HCT116 (cell line): Measurements from ENCODE around the gene SEC24D. TPM values are rescaled to one million over a fixed set of nuclear protein-coding genes. Genes with fewer than 3 reads are reported as not detected.

Source experiments
- ATAC-seq: fragments of 200-7000 bp; cut with Tn5 transposase; 2 replicates; pipeline ENCODE4 v1.9.1; 2020; ENCODE audit warnings: mild to moderate bottlenecking, moderate library complexity
- BruUV-seq: library from RNA; stranded (reverse); fragments of 400-500 nt; replicated peaks from 2 replicates; lab custom pipeline; 2021; lab: Mats Ljungman, UMichigan
- CTCF ChIA-PET: fragments of 300-600 bp; sonication (Branson Sonifier 250); formaldehyde crosslinking; loops from one replicate; lab custom pipeline; 2021; ENCODE audit warnings: antibody characterized with exemption; lab: Charles Lee
- POLR2A ChIA-PET: fragments of 300-600, 350-600 bp; sonication (Branson Sonifier 250); formaldehyde crosslinking; loops from one replicate; lab custom pipeline; 2021; ENCODE audit warnings: antibody characterized with exemption; lab: Charles Lee
- RAD21 ChIA-PET, 2 experiments: fragments of 300-600 bp; sonication (Branson Sonifier 250); formaldehyde crosslinking; loops; one replicate each; lab custom pipeline; 2023; ENCODE audit warnings: low total read pairs in 2 of 2; ENCODE audit not compliant: uncharacterized antibody in 2 of 2, unreplicated experiment in 2 of 2, low non-redundant PET in 1 of 2; lab: Charles Lee
- DNase-seq: peaks from one replicate; pipeline ENCODE4 v3.0.0-alpha.2; 2010; ENCODE audit warnings: low read depth, low spot score
- H2AFZ ChIP-seq: fragments of 200-600 bp; shearing (Covaris generic), sonication (generic); 2 replicates; pipeline ENCODE4 v1.6.1; 2017; ENCODE audit warnings: low read depth, mixed run types, mixed read lengths, antibody characterized with exemption, low read length; ENCODE audit not compliant: poor library complexity, severe bottlenecking
- H3K27ac ChIP-seq: 2 replicates; pipeline ENCODE4 v1.5.1; 2012; ENCODE audit warnings: low read depth, low read length
- H3K27me3 ChIP-seq: fragments of 200-600 bp; sonication (generic); 2 replicates; pipeline ENCODE4 v1.6.1; 2016; ENCODE audit warnings: mixed run types, low read length, mixed read lengths; ENCODE audit not compliant: insufficient read depth
- H3K36me3 ChIP-seq, 2 experiments: fragments of 200-500 bp in 1 of 2; fragments of 200-600 bp in 1 of 2; sonication (Bioruptor generic) in 1 of 2; sonication (generic) in 1 of 2; 2 replicates each; pipeline versions ENCODE4 v1.5.1 to v1.6.1; 2014 to 2016; ENCODE audit warnings: low read length in 2 of 2, inconsistent platforms in 1 of 2, mixed read lengths in 1 of 2, mixed run types in 1 of 2; ENCODE audit not compliant: insufficient read depth in 2 of 2, control insufficient read depth in 1 of 2
- H3K4me1 ChIP-seq, 2 experiments: fragments of 200-600 bp in 1 of 2; sonication (generic) in 1 of 2; 2 replicates each; pipeline versions ENCODE4 v1.5.1 to v1.6.1; 2012 to 2017; ENCODE audit warnings: low read length in 2 of 2, inconsistent platforms in 1 of 2, mild to moderate bottlenecking in 1 of 2, mixed read lengths in 1 of 2, mixed run types in 1 of 2, moderate library complexity in 1 of 2; ENCODE audit not compliant: insufficient read depth in 2 of 2, control insufficient read depth in 1 of 2
- H3K4me2 ChIP-seq: fragments of 200-600 bp; sonication (generic); 2 replicates; pipeline ENCODE4 v1.6.1; 2017; ENCODE audit warnings: mixed run types, low read length, mixed read lengths
- H3K4me3 ChIP-seq, 2 experiments: fragments of 200-600 bp in 1 of 2; sonication (generic) in 1 of 2; replicated peaks in 1 of 2; 2 replicates each; pipeline ENCODE4 v1.5.1; 2011 to 2016; ENCODE audit warnings: low read length in 2 of 2, control low read depth in 1 of 2, low read depth in 1 of 2, mild to moderate bottlenecking in 1 of 2, mixed read lengths in 1 of 2, mixed run types in 1 of 2
- H3K79me2 ChIP-seq: fragments of 200-600 bp; sonication (generic); 2 replicates; pipeline ENCODE4 v1.6.1; 2017; ENCODE audit warnings: mild to moderate bottlenecking, mixed run types, low read length, moderate library complexity, mixed read lengths; ENCODE audit not compliant: insufficient read depth
- H3K9ac ChIP-seq: fragments of 200-600 bp; sonication (generic); 2 replicates; pipeline ENCODE4 v1.6.1; 2016; ENCODE audit warnings: low read length, mixed read lengths
- H3K9me2 ChIP-seq: fragments of 200-600 bp; sonication (generic), shearing (Covaris generic); 2 replicates; pipeline ENCODE4 v1.6.1; 2017; ENCODE audit warnings: mixed run types, mild to moderate bottlenecking, moderate library complexity; ENCODE audit not compliant: insufficient read depth
- H3K9me3 ChIP-seq, 2 experiments: fragments of 200-500 bp in 1 of 2; fragments of 200-600 bp in 1 of 2; sonication (Bioruptor generic) in 1 of 2; sonication (generic) in 1 of 2; 2 replicates each; pipeline ENCODE4 v1.6.1; 2014 to 2017; ENCODE audit warnings: low read length in 2 of 2, mixed read lengths in 2 of 2, inconsistent platforms in 1 of 2, low read depth in 1 of 2, mild to moderate bottlenecking in 1 of 2, mixed run types in 1 of 2, moderate library complexity in 1 of 2; ENCODE audit not compliant: control insufficient read depth in 1 of 2, insufficient read depth in 1 of 2
- H4K20me1 ChIP-seq: fragments of 200-600 bp; sonication (generic), shearing (Covaris generic); 2 replicates; pipeline ENCODE4 v1.6.1; 2017; ENCODE audit warnings: mixed run types, mild to moderate bottlenecking, moderate library complexity; ENCODE audit not compliant: insufficient read depth
- EZH2phosphoT487 ChIP-seq: fragments of 200-600 bp; IDR thresholded peaks from 2 replicates; pipeline ENCODE4 v1.6.1; 2018; ENCODE audit warnings: antibody characterized with exemption, borderline replicate concordance
- FOSL1 ChIP-seq: IDR thresholded peaks from 2 replicates; pipeline ENCODE4 v1.6.1; 2012; ENCODE audit warnings: low read depth
- JUND ChIP-seq: IDR thresholded peaks from 2 replicates; pipeline ENCODE4 v1.6.1; 2012
- POLR2A ChIP-seq: IDR thresholded peaks from 2 replicates; pipeline ENCODE4 v1.7.0; 2011; ENCODE audit warnings: borderline replicate concordance; ENCODE audit not compliant: insufficient read depth, insufficient read length; ENCODE audit errors: extremely low read depth
- RAD21 ChIP-seq: IDR thresholded peaks from 2 replicates; pipeline ENCODE4 v1.6.1; 2012; ENCODE audit warnings: low read depth, mild to moderate bottlenecking
- SP1 ChIP-seq: IDR thresholded peaks from 2 replicates; pipeline ENCODE4 v1.6.1; 2012; ENCODE audit warnings: low read depth
- SRF ChIP-seq: IDR thresholded peaks from 2 replicates; pipeline ENCODE4 v1.6.1; 2012; ENCODE audit warnings: low read depth
- TCF7L2 ChIP-seq: IDR thresholded peaks from 2 replicates; pipeline ENCODE4 v1.7.0; 2011; ENCODE audit warnings: borderline replicate concordance, inconsistent platforms; ENCODE audit not compliant: insufficient read depth, insufficient read length; ENCODE audit errors: extremely low read depth
- YY1 ChIP-seq: IDR thresholded peaks from 2 replicates; pipeline ENCODE4 v1.6.1; 2011; ENCODE audit warnings: low read length, low read depth, moderate library complexity, mild to moderate bottlenecking; ENCODE audit not compliant: insufficient replicate concordance; ENCODE audit errors: extremely low read depth
- ZNF274 ChIP-seq: fragments of 200-500 bp; sonication (Bioruptor generic); IDR thresholded peaks from 2 replicates; pipeline ENCODE4 v1.6.1; 2014; ENCODE audit warnings: mild to moderate bottlenecking, low read depth, low read length, inconsistent platforms
- intact Hi-C: fragments of 100-400 bp; cut with micrococcal nuclease; formaldehyde crosslinking; loops from 2 replicates; pipeline ENCODE4 v1.10.0; 2022
- total RNA-seq: library from RNA; stranded (reverse); gene quantifications from one replicate; pipeline ENCODE4 v1.2.1, GENCODE V29; 2021; ENCODE audit not compliant: unreplicated experiment
- TF ChIP-seq, protein P1 (sequence below): IDR thresholded peaks from 2 replicates; pipeline ENCODE4 v1.6.1; 2011; ENCODE audit warnings: mild to moderate bottlenecking, low read length, moderate library complexity; ENCODE audit not compliant: insufficient replicate concordance; ENCODE audit errors: extremely low read depth
- TF ChIP-seq, protein P2 (sequence below), 3 experiments: fragments of 200-600 bp in 1 of 3; sonication (generic) in 1 of 3; IDR thresholded peaks in 2 of 3; conservative IDR thresholded peaks in 1 of 3; 2 replicates each; pipeline ENCODE4 v1.5.1; 2012 to 2017; ENCODE audit warnings: low read depth in 2 of 3, low read length in 2 of 3, antibody characterized with exemption in 1 of 3, borderline replicate concordance in 1 of 3, control low read depth in 1 of 3, mild to moderate bottlenecking in 1 of 3, mixed read lengths in 1 of 3, mixed run types in 1 of 3, moderate library complexity in 1 of 3; ENCODE audit not compliant: insufficient read depth in 1 of 3
- TF ChIP-seq, protein P3 (sequence below): IDR thresholded peaks from 2 replicates; pipeline ENCODE4 v1.6.1; 2012; ENCODE audit warnings: low read depth
- TF ChIP-seq, protein P4 (sequence below): IDR thresholded peaks from 2 replicates; pipeline ENCODE4 v1.6.1; 2012

The SEC24D gene
- total RNA-seq, 1 experiment from 2014 or later = 28.5 TPM

DNA sequence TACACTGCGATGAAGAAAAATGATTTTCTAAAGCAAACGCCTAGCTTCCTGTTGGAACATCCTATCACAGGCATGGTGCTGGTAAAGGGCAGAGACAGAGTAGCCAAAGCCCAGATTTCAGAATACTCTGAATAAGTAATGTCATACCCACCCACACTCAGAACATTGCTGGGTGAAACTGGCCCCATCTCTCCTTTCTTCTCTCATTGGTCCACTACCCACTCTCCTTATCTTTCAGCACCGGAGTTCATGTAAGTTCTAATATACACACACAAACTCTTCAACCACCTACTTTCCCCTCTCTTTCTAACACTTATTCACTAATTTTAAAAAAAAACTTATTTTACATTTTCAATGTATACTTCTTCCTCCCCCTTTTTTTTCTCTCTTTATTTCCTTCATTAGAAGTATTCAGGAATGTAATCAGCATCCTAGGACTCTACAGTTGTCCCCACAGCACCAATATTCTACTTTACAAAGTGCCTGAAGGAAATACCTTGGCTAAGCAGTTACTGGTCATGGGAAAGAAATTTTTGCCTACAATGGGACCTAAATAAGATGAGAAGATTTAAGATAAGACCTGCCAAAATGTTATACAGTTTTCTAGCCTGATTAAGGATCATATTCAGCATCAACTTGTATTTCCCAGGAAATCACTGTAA is 63.0 kb downstream of the SEC24D start:
- H3K79me2 ChIP-seq = no peaks in the 10 kb centered on the region
- no peak overlapping the region for H3K4me3 ChIP-seq
- TF ChIP-seq SP1 = no peak
- TF ChIP-seq POLR2A = no peak
- TF ChIP-seq SRF = no peak
- TF ChIP-seq, protein P1, sequence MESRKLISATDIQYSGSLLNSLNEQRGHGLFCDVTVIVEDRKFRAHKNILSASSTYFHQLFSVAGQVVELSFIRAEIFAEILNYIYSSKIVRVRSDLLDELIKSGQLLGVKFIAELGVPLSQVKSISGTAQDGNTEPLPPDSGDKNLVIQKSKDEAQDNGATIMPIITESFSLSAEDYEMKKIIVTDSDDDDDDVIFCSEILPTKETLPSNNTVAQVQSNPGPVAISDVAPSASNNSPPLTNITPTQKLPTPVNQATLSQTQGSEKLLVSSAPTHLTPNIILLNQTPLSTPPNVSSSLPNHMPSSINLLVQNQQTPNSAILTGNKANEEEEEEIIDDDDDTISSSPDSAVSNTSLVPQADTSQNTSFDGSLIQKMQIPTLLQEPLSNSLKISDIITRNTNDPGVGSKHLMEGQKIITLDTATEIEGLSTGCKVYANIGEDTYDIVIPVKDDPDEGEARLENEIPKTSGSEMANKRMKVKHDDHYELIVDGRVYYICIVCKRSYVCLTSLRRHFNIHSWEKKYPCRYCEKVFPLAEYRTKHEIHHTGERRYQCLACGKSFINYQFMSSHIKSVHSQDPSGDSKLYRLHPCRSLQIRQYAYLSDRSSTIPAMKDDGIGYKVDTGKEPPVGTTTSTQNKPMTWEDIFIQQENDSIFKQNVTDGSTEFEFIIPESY = no peak
- no peak for TF ChIP-seq JUND
- no peak for TF ChIP-seq RAD21
- TF ChIP-seq FOSL1 = no peak
- TF ChIP-seq ZNF274 = no peak
- TF ChIP-seq EZH2phosphoT487 = no peak
- TF ChIP-seq, protein P2, sequence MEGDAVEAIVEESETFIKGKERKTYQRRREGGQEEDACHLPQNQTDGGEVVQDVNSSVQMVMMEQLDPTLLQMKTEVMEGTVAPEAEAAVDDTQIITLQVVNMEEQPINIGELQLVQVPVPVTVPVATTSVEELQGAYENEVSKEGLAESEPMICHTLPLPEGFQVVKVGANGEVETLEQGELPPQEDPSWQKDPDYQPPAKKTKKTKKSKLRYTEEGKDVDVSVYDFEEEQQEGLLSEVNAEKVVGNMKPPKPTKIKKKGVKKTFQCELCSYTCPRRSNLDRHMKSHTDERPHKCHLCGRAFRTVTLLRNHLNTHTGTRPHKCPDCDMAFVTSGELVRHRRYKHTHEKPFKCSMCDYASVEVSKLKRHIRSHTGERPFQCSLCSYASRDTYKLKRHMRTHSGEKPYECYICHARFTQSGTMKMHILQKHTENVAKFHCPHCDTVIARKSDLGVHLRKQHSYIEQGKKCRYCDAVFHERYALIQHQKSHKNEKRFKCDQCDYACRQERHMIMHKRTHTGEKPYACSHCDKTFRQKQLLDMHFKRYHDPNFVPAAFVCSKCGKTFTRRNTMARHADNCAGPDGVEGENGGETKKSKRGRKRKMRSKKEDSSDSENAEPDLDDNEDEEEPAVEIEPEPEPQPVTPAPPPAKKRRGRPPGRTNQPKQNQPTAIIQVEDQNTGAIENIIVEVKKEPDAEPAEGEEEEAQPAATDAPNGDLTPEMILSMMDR (IDR thresholded peaks at IDR 0.05 in 2 of 3, conservative IDR thresholded peaks at IDR 0.05 in 1 of 3; ENCODE audit: borderline replicate concordance in 1 of 3, insufficient read depth in 1 of 3, low read depth in 2 of 3, low read length in 2 of 3) = no peak
- TF ChIP-seq, protein P3, sequence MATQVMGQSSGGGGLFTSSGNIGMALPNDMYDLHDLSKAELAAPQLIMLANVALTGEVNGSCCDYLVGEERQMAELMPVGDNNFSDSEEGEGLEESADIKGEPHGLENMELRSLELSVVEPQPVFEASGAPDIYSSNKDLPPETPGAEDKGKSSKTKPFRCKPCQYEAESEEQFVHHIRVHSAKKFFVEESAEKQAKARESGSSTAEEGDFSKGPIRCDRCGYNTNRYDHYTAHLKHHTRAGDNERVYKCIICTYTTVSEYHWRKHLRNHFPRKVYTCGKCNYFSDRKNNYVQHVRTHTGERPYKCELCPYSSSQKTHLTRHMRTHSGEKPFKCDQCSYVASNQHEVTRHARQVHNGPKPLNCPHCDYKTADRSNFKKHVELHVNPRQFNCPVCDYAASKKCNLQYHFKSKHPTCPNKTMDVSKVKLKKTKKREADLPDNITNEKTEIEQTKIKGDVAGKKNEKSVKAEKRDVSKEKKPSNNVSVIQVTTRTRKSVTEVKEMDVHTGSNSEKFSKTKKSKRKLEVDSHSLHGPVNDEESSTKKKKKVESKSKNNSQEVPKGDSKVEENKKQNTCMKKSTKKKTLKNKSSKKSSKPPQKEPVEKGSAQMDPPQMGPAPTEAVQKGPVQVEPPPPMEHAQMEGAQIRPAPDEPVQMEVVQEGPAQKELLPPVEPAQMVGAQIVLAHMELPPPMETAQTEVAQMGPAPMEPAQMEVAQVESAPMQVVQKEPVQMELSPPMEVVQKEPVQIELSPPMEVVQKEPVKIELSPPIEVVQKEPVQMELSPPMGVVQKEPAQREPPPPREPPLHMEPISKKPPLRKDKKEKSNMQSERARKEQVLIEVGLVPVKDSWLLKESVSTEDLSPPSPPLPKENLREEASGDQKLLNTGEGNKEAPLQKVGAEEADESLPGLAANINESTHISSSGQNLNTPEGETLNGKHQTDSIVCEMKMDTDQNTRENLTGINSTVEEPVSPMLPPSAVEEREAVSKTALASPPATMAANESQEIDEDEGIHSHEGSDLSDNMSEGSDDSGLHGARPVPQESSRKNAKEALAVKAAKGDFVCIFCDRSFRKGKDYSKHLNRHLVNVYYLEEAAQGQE = no peak
- TF ChIP-seq, protein P4, sequence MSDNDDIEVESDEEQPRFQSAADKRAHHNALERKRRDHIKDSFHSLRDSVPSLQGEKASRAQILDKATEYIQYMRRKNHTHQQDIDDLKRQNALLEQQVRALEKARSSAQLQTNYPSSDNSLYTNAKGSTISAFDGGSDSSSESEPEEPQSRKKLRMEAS = no peak
- no peak for TF ChIP-seq YY1
- TF ChIP-seq TCF7L2 = no peak
- no TSS peak for BruUV-seq
- H3K9me2 ChIP-seq = no peaks in the 10 kb centered on the region
- H4K20me1 ChIP-seq = no peaks in the 10 kb centered on the region
- POLR2A ChIA-PET = no interaction called here
- RAD21 ChIA-PET = no interaction called here
- H3K27ac ChIP-seq = no peak overlapping the region
- H3K4me1 ChIP-seq = peaks cover 2 to 8% of the 10 kb centered on the region in 2 experiments; a peak in 3 of 4 replicates
- DNase-seq (no peak), ATAC-seq (no peak)
- no peaks in the 10 kb centered on the region for H3K36me3 ChIP-seq
- CTCF ChIA-PET = interaction anchor here (0.9 to 2.0 kb wide), 3 partner anchors 14 to 92 kb away, joined by 3 to 7 read pairs (median 3); no protein-coding TSS in a partner anchor
- H3K9me3 ChIP-seq = no peaks in the 10 kb centered on the region
- no peak overlapping the region for H3K9ac ChIP-seq
- intact Hi-C loops = loop anchor here (1.0 kb wide), 3 partner anchors 117 to 196 kb away; no protein-coding TSS in a partner anchor
- no peak overlapping the region for H3K4me2 ChIP-seq
- no peaks in the 10 kb centered on the region for H3K27me3 ChIP-seq
- H2AFZ ChIP-seq = no peak overlapping the region
